NB4 (cell line): ENCODE measurements around the gene KLF3.

ENCODE experiments used
- CTCF ChIP-seq: IDR thresholded peaks from one replicate; pipeline ENCODE4 v1.5.1; 2012; ENCODE audit warnings: low read depth, low read length
- MAX ChIP-seq: IDR thresholded peaks from 2 replicates; pipeline ENCODE4 v1.6.1; 2011; ENCODE audit warnings: low read depth, low read length

GRCh38 chr4:38665551-38666411, 1.8 kb downstream of the KLF3 start:
- TF ChIP-seq CTCF (no peak), MAX (no peak)
